HK-2 (cell line): Measurements from ENCODE around the gene OR52N2.
A peak's percentile ranks its signal among the peaks of the same experiment; 100 is the strongest.

Experiments used
- DNase-seq: peaks from one replicate; pipeline ENCODE4 v3.0.0-alpha.2; 2018; ENCODE audit not compliant: unreplicated experiment

The OR52N2 gene

DNA sequence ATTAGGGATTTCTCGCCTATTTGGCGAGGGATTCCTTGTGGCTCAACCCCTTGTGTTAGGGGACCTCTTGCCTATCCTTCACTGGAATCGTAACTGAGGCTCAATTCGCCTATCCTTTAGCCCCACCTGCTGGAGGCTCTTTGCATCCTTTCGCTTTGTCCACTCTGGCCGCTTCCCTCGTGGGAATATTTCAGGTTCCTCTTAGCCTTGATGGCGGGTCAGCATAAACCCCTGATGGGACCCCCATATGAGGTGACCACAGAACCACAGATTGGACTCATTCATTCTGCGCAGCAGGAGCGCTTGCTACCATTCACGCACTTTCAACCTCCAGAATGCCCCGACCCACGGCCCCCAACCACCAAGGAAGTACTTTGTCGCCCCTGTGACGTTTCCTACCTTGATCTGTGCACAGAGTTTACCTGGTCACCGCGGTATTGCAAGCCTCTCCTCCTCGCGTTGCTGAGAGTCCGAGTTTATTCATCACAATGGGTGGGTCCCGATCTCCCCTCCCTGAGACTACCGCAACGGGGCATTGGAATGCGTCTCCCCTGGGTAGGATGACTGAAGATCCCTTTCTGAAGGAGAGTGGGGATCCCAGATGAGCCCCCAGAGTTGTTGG lies at the start of gene OR52N2:
OR52N2 (plus strand) TSS at position 425 of the 622 bp plus-strand sequence. CDS start 11,412 bp downstream, outside the sequence.
- DNase-seq = peak; percentile 34

DNA sequence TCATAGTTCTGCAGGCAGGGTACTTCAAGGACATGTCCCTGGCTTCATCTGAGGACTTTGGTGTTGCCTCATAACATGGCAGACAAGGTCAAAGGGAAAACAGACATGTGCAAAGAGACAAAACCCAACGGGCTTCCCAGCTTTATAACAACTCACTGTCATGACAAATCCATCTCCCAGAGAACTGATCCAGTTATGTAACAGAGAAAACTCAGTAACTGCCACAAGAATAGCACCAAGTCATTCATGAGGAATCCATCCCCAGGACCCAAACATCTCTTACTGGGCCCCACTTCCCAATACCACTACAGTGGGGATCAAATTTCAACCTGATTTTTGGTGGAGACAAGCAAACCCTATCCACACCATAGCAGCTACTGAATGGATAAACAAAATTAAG lies 41.7 kb upstream of the OR52N2 start:
- no peak for DNase-seq

DNA sequence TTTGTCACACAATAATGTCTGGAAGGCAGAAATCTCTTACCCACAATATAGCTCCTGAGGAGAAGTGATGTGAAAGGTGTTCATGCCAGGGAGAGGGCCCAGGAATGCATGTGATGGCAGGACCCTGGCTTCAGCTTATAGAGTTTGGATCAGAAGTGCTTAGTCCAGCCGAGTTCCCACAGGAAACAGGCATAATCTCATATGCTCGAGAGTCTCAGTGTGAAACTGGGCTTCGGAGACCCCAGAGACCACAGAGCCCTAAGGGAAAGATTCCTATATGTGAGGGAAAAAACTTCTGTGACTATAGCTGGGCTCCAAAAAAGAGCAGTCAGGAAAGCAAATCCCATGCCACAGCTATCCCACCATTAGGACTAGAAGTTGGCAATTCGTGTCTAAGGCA lies 25.5 kb upstream of the OR52N2 start, which contains the start of gene OR52N5:
OR52N5 (minus strand) TSS at position 101 of the 400 bp plus-strand sequence. CDS start 4,721 bp downstream, outside the sequence.
- no peak for DNase-seq

DNA sequence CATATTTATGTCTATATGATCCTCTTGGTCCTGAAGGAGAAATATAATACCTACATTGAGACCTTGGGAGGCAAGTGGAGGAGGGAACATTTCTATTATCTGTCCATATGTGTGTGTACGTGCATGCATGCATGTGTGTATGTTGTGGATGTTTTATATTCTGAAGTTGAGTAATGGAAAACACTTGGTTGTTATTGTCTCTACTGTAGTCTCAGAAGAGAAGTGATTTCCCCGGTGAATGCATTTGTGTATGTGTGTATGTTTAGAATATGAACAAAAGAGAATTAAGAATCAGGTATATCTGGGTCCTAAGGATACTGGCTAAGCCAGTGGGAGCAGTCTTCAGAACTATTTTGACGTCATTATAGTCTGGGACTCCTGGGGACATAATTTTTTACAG lies 17.6 kb upstream of the OR52N2 start, which contains the start of gene OR52N1:
OR52N1 (minus strand) TSS at position 101 of the 400 bp plus-strand sequence. CDS start 2,449 bp downstream, outside the sequence.
- no peak for DNase-seq

- no peak for DNase-seq
Measured at GRCh38 chr11:5796541-5796940, 12.2 kb upstream of the OR52N2 start.

DNA sequence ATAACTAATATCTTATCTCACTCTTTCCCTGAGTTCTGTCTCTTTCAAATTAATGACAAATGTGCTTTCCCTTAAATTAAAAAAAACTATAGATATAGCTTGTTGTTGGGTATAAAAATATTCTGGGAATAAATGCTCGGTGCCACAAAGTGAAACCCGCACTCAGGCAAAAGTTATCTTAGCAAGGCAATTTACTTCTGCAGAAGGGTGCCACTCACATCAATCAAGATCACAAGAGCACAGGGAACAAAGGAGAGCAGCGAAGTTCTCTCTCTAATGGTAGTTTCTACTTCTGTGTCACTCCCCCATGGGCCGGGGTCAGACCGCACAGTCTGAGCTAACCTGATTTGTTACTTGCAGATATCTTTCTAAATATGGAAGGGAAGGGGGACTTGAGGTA lies 4.7 kb upstream of the OR52N2 start:
- no peak for DNase-seq

GRCh38 chr11:5807580-5807979 lies 1.1 kb upstream of the OR52N2 start:
- DNase-seq = no peak

DNA sequence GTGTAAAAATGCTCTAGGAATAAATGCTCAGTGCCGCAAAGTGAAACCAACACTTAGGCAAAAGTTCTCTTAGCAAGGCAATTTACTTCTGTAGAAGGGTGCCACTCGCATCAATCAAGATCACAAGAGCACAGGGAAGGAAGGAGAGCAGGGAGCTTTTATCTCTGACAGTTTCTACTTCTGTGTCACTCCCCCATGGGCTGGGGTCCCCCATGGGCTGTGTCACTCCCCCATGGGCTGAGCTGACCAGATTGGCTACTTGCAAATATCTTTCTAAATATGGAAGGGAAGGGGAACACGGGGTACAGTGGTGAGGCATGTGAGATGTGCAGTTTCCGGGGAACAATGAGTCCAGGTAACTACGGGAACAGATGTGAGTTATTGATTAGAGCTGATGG lies 397 bp downstream of the OR52N2 start:
- no peak for DNase-seq

GRCh38 chr11:5809905-5810795 lies 1.4 kb downstream of the OR52N2 start:
- DNase-seq = no peak

- no peak for DNase-seq
Measured at GRCh38 chr11:5815534-5815933, 6.8 kb downstream of the OR52N2 start.

- DNase-seq = no peak
Measured at GRCh38 chr11:5818245-5818886, 9.6 kb downstream of the OR52N2 start.

- no peak for DNase-seq
Measured at GRCh38 chr11:5831196-5831829, 22.6 kb downstream of the OR52N2 start.

DNA sequence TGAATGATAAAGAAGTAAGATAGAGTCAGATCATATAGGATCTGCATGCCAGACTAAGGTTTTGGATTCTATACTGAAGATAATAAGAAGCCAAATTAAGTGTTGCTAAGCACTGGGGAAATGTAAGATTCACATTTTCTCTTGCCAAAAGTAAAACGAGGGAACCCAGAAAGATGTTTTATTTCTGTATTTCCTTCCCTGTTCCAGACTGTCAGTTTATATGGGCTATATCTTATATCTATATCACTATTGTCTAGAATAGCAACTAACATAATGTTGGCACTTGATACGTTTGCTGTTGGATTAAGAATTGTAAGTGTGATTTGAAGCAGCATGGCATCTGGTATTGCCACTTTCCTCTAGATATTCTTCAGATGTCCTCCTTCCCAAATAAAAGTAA lies 24.7 kb downstream of the OR52N2 start:
- DNase-seq = no peak

- DNase-seq = no peak
Measured at GRCh38 chr11:5837695-5838094, 29.0 kb downstream of the OR52N2 start.

- DNase-seq = no peak
Measured at GRCh38 chr11:5841797-5842196, 33.1 kb downstream of the OR52N2 start, which contains the start of gene OR52E6. Gene OR52E6 (minus strand): TSS chr11:5841897. CDS start chr11:5841897, 0 bp downstream.

GRCh38 chr11:5846701-5847100 lies 38.0 kb downstream of the OR52N2 start:
- DNase-seq = no peak

DNA sequence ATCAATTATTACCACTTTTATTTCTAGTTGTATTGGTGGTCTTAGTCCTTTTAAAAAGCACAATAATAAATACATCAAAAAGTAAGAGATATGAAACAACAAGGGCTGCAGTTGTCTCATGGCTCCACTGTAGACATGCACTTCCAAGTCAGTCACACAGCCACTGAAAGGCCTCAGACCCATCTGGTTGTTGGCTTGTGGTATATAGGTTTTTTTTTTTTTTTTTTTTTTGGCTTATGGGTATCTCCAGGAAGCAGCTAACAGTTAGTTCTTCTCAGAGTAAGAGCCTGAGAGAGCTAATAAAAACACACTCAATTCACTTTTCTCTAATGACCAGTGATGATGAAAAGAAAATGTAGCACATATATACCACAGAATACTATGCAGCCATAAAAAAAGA lies 39.0 kb downstream of the OR52N2 start:
- DNase-seq = no peak

DNA sequence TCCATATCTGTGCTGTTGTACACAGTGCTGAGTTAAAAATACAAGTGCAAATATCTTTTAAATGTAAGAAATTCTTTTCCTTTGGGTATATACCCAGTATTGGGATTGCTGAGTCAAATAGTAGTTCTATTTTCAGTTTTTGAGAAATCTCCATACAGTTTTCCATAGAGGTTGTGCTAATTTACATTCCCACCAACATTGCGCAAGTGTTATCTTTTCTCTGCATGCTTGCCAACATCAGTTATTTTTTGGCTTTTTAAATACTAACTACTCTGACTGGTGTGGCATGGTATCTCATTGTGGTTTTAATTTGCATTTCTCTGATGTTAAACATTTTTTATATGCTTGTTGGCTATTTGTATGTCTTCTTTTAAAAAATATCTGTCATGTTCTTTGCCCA lies 42.3 kb downstream of the OR52N2 start:
- DNase-seq = no peak

DNA sequence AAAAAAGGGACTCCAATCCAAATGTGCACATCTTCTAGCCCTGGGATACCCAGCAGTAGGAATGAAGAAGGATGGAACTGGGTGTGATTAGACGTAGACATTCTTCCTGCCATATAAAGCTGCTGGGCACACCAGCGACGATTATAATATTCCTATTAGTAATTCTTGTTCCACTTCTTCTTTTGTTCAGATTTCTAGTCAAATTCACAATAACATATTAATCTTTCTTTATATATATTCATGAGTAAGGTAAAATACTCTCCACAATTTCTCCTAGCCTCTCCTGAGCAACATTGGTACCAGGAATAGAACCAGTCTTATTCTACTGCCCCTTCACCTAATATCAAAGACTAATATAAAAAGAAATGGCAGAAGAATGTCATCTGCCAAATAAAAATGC lies 48.9 kb downstream of the OR52N2 start, which contains the start of gene OR52E8:
OR52E8 (minus strand) TSS at position 101 of the 400 bp plus-strand sequence; CDS start at position 101, 0 bp downstream.
- DNase-seq = no peak

- no peak for DNase-seq
Measured at GRCh38 chr11:5865826-5866225, 57.1 kb downstream of the OR52N2 start.
